H1 (cell line): ENCODE results near the gene CASTOR1. TPM values are rescaled to one million over a fixed set of nuclear protein-coding genes. Genes with fewer than 3 reads are reported as not detected.

Source experiments
- CREB1 ChIP-seq: IDR thresholded peaks from 2 replicates; pipeline ENCODE4 v1.6.1; 2012; ENCODE audit warnings: inconsistent platforms
- RXRA ChIP-seq: IDR thresholded peaks from 2 replicates; pipeline ENCODE4 v1.6.1; 2011; ENCODE audit warnings: low read depth, mild to moderate bottlenecking, low read length, moderate library complexity; ENCODE audit not compliant: insufficient read depth
- SAP30 ChIP-seq: fragments of 300-600 bp; sonication (generic); IDR thresholded peaks from 2 replicates; pipeline ENCODE4 v1.7.1; 2012; ENCODE audit warnings: low read length, moderate library complexity, mild to moderate bottlenecking, inconsistent platforms; ENCODE audit not compliant: insufficient read depth, insufficient replicate concordance
- polyA plus RNA-seq, 7 experiments: library from polyadenylated mRNA; depleted of rRNA in 3 of 7; stranded (reverse) in 5 of 7; unstranded in 2 of 7; fragments of >200 nt in 5 of 7; fragments of 200-250 nt in 2 of 7; gene quantifications; 1 replicate in 5 of 7; 2 replicates in 1 of 7; 4 replicates in 1 of 7; pipeline versions ENCODE4 v1.2.1 to v1.2.3, GENCODE V29; 2011 to 2013; ENCODE audit warnings: missing spikeins in 2 of 7, mixed read lengths in 2 of 7
- total RNA-seq: library from RNA; stranded (reverse); fragmentation: NEBNext Ultra II Directional; extraction: Animal tissue kit (Norgen Biotek cat#: 25700); gene quantifications from 2 replicates; pipeline ENCODE4 v1.2.1, GENCODE V29; 2021

Gene CASTOR1
- total and polyA plus RNA-seq, 2 of the 8 experiments (the other 6 are each of a cell fraction or from before 2014, with no cell fraction given): 10.3 to 36.0 TPM

- TF ChIP-seq SAP30: no peak
- no peak for TF ChIP-seq RXRA
- TF ChIP-seq CREB1: no peak
These were observed 48.1 kb upstream of the CASTOR1 start (continued) for GRCh38 chr22:30337461-30337778.
